C4-2B (cell line): ENCODE measurements around the gene GH2.
A peak's percentile ranks its signal among the peaks of the same experiment; 100 is the strongest.
"Not testable (repeated sequence)": the region's sequence is repeated elsewhere in the genome, so short reads cannot be mapped to it uniquely, and the experiment has no call there.

Experiments
- H3K27ac ChIP-seq: fragments of 450-650 bp; 2 replicates; pipeline ENCODE4 v1.5.1; 2017
- CTCF ChIP-seq: fragments of 450-650 bp; conservative IDR thresholded peaks from 2 replicates; pipeline ENCODE4 v1.5.1; 2017; ENCODE audit warnings: mild to moderate bottlenecking
- ZFX ChIP-seq: fragments of 450-650 bp; IDR thresholded peaks from 2 replicates; pipeline ENCODE4 v1.6.1; 2017

Gene GH2

DNA sequence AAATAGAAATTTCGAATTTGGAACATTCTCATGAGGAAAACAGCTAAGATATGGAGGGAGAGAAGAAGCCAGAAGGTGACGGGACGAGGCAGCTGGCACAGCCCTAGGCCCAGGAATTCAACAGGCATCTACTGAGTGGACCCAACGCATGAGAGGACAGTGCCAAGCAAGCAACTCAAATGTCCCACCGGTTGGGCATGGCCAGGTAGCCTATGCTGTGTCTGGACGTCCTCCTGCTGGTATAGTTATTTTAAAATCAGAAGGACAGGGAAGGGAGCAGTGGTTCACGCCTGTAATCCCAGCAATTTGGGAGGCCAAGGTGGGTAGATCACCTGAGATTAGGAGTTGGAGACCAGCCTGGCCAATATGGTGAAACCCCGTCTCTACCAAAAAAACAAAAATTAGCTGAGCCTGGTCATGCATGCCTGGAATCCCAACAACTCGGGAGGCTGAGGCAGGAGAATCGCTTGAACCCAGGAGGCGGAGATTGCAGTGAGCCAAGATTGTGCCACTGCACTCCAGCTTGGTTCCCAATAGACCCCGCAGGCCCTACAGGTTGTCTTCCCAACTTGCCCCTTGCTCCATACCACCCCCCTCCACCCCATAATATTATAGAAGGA is 34.9 kb upstream of the GH2 start:
- TF ChIP-seq CTCF (no peak), ZFX (no peak)

DNA sequence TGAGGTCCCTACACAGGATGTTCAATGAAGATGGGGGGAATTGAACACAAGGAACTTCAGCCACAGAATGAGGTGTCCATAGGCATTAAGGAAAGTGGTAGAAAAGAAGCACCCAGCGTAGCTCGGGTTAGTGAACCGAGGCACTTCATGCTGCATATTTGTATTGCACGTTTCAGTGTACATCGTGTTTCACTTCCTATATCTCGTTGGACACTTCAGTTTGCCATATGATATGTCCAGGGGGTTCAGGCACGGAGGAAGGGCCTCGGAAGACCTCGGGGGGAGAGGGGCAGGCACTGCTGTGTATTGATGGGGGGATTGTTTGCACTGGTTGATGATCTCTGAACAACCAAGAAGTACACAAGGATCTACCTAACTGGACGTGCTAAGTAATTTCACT is 34.0 kb upstream of the GH2 start:
- not testable (repeated sequence) for H3K27ac ChIP-seq

More for the DNA sequence above, 34.9 kb upstream of the GH2 start:
- H3K27ac ChIP-seq: no peak overlapping the region

DNA sequence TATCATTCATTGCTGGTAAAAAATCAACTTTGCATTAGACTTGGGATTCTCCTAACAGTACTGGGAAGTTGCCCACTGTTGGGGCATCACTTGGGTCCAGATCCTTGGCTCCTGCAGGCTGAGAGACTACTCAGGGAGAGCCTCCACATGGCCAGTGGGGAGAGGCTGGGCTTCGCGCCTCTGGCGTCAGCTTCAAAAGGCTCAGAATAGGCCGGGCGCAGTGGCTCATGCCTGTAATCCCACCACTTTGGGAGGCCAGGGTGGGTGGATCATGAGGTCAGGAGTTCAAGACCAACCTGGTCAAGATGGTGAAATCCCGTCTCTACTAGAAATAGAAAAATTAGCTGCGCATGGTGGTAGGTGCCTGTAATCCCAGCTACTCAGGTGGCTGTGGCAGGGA is 32.7 kb upstream of the GH2 start:
- no peak for TF ChIP-seq CTCF
- TF ChIP-seq ZFX: no peak
- no peak overlapping the region for H3K27ac ChIP-seq

DNA sequence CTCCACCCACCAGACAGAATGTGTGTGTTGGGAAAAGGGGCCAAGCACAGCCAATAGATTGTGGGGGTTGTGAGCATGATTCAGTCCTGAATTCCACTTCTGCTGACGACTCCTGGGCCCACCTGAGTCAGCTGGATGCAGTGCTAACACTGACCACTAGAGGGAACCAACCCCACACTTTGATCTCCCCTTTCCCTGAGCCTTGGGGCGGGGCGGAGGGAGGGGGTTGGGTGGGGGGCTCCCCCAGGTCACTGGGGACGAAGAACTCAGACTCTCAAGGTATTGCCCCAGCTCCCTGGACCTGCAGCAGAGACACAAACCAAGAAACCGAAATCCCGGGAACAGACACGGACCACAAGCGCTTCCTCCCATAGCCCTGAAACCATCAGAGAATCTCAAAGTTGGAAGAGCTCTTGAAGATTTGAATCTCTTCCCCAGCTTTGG is 29.9 kb upstream of the GH2 start:
- no peak overlapping the region for H3K27ac ChIP-seq
- no peak for TF ChIP-seq ZFX
- TF ChIP-seq CTCF: peak; percentile 85

- H3K27ac ChIP-seq: no peak within 1 kb of the TSS
- no peak for TF ChIP-seq CTCF
- TF ChIP-seq ZFX: no peak
These were observed 29.4 kb upstream of the GH2 start, which contains the start of gene CSHL1 for GRCh38 chr17:63911041-63911635. Gene CSHL1, minus strand, starts transcription at chr17:63911258. Its CDS starts 62 bp downstream, at chr17:63911196.

- no peak overlapping the region for H3K27ac ChIP-seq
- no peak for TF ChIP-seq CTCF
- no peak for TF ChIP-seq ZFX
These were observed 28.4 kb upstream of the GH2 start for GRCh38 chr17:63910096-63910495.

DNA sequence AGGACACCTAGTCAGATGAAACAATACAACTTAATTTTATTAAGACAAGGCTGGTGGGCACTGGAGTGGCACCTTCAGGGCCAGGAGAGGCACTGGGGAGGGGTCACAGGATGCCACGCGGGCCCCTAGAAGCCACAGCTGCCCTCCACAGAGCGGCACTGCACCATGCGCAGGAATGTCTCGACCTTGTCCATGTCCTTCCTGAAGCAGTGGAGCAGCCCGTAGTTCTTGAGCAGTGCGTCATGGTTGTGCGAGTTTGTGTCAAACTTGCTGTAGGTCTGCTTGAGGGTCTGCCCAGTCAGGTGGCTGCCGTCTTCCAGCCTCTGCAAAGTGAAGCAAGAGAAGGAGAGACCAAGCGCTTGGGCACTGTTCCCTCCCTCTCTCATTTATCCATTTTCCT is 27.8 kb upstream of the GH2 start:
- not testable (repeated sequence) for H3K27ac ChIP-seq

GRCh38 chr17:63907161-63907778 is 25.5 kb upstream of the GH2 start:
- H3K27ac ChIP-seq: not testable (repeated sequence)

DNA sequence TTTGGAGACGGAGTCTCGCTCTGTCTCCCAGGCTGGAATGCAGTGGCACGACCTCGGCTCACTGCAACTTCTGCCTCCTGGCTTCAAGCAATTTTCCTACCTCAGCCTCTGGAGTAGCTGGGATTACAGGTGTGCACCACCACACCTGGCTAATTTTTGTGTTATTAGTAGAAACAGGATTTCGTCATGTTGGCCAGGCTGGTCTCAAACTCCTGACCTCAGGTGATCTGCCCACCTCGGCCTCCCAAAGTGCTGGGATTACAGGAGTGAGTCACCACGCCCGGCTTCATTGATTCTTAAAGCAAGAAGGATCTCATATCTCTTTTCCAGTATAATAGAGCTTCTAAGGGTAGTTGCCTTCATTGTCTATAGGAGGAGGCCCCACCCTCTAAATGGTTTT is 23.1 kb upstream of the GH2 start:
- not testable (repeated sequence) for H3K27ac ChIP-seq

More at GRCh38 chr17:63907161-63907778, 25.5 kb upstream of the GH2 start:
- peak; percentile 34 for TF ChIP-seq CTCF
